ENCODE measurements around the gene KRT81.
"Not testable (repeated sequence)": the region's sequence is repeated elsewhere in the genome, so short reads cannot be mapped to it uniquely, and the experiment has no call there.

KRT81 gene

DNA sequence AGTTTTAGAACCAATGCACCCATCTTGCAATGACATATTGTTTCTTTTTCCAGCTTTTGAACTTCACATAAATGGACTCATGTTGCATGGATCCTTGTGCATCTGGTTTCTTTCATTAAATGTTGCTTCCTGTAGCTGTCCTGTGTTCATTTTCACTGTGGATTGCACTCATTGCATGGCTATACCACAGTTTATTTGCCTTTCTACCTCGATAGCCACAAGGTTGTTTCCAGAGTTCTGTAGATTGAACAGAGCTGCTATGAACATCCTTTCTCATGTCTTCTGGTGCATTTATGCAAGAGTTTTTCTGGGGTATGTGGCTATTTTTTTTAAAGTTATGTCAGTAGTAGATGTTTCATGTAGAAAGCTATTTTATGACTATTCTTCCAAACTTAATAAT lies 3.5 kb upstream of the KRT81 start:
- DNase-seq, result no peak

DNA sequence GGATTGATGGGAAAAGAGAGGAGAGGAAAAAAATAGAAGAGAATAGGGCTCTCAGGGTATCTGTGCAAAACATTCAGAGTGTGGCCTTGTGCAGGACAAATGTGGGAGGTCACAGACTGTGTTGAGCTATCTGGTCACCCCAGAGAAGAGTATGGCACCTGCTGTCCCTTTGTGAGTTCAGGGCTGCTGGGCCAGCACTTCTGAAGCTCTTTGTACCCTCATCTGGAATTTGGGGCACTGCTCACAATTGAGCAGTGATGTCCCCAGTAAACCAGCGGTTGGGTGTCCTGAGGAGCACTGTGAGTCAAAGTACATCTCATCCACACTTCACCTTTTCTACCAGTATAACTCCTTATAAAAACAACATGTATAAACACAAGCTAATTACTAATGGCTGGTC lies 2.6 kb upstream of the KRT81 start:
- DNase-seq, result no peak

- DNase-seq, result not testable (repeated sequence)
Observed at GRCh38 chr12:52290483-52291134, 725 bp downstream of the KRT81 start.

- DNase-seq, result not testable (repeated sequence)
Observed at GRCh38 chr12:52287816-52288805, 3.2 kb downstream of the KRT81 start.

DNA sequence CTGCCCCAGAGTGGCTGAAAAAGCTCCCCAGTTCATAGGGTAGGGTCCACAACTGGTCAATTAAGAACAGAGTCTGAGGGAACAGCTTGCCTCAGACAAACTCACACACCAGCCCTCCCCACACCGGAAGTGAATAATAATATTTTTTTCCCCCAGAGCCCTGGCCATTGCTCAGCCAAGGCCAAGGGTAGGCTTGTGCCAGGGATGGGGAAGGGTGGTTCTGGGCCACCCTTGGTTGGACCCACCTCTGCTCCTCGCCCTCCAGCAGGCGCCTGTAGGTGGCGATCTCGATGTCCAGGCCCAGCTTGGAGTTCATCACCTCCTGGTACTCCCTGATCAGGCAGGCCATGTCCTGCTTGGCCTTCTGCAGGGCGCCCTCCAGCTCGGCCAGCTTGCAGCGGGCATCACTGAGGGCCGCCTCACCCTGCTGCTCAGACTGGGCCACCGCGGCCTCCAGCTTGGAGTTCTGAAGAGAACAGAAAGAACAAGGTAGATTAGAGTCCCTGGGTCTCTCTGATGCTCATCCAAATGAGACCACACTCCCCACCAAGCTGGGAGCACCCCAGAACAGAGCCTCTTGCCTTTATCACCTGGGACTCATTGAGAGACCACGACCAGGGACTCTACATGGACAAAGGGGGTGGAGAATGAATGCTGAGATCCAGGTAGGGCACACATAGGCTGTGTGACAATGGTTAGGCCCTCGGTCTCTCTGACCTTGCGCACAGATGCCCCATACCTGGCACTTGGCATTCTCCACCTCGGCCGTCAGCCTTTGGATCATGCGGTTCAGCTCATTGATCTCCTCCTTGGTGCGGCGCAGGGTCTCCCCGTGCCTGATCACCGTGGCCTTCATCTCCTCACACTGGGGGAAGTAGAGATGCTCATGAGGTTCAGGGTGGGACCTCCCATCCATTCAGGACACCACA lies 4.2 kb downstream of the KRT81 start:
- DNase-seq, result not testable (repeated sequence)

DNA sequence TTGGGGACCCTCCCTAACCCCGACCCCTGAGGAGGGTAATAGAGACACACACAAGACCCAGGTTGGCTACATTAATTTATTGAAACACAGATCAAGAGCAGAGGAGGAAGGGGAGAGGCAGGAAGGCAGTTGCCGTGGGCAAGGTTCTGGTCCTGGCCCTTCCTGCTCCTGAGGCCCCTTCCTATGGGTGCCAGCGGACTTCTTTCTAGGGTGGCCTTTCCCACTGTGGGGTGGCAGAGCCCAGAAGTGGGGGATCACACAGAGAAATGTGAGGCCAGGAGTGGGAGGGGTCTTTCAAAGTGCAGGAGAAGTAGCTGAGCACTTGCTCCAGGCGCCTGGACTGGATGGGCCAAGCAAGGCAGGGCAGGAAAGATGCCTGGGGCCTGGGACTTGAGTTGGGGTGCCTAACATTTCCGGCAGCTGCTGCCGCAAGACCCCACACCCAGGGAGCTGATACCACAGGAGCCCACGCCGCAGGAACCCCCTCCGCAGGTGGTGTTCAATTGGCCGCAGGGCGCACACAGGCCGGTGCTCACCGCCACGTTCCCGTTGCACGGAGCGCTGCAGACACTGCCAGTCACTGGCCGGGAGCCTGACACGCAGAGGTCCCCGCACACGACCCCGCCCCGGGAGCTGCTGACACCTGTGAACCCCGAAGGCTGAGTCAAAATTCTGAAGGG lies 5.3 kb downstream of the KRT81 start:
- no peak for DNase-seq

DNA sequence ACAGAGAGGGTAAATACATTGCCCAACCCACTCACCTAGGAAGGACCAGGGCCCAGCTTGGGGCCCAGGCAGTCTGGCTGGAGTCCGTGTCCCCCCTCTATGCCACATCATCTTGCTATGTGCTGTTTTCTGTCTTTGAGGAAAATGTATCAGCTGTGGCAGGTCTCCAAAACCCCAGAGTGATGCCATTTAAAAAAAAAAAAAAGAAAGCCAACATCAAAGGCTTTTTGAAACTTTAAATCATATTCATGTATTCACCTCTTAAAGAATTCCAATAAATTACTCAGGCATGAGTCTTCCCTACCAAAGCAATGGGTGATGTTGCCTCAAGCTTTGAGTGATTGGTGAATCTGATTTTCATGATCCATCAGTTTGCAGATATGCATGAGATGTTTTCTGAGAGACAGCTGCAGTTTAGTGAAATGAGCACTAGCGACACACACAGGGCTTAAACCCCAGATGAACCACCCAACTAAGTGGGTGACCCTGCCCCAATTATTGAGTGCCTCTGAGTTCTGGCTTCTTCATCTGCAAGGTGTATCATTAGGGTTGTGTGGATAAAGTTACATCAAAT lies 6.1 kb downstream of the KRT81 start:
- no peak for DNase-seq

DNA sequence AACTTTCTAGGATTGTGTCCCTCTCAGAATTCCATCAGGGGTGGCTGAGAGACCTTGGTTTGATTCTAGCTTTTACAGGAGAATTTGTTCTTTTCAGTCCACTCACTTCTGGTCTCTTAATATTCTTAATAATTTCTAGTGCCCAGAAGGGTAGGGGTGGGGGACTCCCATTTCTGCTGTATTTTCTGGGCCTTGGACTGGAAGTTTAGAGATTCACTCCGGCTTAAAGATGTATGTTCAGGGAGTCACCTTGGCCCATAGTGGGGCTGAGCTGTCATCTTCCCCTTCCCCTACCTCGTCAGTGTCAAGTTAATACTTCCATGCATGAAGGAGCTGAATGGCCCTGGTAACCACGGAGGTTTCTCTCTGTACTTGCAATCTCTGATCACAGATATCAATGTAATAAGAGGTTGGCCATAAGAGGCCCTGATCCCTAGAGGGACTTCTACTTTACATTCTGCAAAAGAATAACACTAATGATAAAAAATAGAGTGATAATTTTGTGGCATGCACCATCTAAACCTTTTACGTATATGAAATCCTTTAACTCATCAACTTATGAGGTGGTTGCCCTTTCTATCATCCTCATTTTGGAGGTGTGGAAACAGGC lies 6.7 kb downstream of the KRT81 start:
- no peak for DNase-seq

- DNase-seq, result no peak
Observed at GRCh38 chr12:52280796-52281560, 10.4 kb downstream of the KRT81 start.

DNA sequence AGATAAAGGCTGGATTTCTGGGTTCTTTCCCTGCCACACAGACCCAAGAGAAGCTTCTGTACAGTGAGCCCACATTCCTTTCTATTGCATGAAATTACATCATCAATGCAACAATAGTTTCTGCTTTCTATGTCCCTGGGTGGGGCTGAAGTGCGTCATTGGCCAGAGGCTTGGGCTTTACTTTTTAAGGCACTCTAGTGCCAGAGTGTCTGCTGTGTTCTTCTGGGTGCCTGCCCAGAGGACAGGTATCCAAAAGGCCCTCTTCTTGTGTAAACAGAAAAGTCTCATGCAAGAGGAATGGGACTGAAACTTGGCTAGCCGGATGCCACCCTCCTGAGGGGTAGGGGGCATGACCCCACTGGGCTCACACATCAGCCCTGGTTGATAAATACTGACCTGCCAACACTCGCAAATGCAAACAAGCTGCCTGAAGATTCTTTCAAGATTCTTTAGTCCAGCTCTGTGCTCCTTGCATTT lies 11.0 kb downstream of the KRT81 start:
- DNase-seq, result no peak

DNA sequence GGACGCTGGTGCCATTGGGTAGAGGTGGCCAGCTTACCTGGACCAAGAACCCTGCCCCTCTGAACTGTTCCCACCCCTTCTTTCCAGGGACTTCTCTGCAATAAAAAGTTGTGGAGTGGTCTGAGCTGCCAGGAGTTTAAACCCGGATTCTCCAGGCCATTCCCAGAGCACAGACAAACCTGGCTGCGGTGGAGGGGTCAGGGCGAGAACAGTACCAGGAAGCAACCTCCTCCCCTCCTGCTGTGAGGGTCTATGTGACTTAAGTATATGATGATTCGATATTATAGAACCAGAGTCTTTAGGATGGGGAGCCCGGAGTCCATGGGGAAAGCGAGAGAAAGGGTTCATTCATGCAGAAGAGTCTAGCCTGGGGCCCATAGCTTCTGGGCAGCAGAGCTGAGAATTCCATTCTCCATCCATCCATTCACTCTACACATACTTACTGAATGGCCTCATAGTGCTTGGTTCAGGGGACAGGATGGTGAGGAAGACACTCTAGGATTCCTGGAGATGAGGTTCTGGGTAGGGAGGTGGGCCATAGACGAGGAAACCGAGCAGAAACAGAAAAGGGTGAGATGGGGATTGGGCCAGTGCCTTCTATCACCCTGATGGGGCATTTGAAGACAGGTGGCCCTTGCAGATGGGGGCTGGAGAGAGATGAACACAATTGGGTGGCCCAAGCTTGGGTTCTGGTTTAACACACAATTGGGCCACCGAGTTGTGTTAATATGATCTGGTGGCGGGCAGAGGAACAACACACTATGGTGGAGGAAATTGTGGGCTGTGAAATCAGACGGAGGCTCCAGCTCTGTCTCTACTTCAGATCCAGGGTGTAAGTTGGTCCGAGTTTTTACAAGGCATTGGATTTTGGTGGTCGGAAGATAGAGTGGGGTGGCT lies 11.7 kb downstream of the KRT81 start:
- no peak for DNase-seq

DNA sequence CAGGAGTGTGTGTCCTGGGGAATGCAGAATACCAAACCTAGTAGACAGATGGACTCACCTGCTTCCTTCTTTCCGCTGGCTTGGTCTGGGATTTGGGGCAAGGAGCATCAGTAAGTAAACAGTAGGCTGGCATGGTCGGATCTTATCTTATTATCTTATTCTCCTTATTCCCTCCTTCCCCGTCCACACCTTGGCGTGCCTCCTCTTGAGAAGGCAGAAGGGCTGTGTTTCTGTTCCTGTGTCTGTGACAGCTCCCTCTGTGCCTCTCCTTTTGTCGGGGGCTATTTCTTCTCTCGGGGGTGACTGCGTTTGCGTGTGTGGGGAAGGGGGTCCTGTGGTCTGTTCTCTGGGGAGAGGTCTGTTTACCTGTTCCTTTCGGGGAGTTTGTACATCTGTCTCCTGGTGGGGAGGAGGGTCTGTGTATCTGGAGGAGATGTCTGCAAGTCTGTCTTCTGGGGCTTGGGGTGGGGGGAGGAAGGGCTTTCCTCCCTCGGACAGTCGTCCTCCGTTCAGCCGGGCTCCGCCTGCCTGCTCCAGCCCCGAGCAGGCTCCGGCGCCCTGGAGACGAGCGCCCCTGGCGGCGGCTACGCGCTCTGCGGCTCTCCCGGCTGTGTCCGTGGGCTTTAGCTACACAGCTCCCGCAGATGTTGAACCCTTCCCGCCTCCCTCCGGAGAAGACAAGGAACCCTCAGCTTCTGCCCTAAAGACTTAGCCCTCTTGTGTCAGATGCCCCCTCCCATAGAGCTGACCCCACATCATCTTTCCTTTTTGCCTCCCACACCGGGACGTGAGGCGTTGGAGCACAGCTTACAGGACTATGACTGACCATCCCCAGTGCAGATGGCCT lies 12.5 kb downstream of the KRT81 start:
- peak; percentile 75 for DNase-seq

DNA sequence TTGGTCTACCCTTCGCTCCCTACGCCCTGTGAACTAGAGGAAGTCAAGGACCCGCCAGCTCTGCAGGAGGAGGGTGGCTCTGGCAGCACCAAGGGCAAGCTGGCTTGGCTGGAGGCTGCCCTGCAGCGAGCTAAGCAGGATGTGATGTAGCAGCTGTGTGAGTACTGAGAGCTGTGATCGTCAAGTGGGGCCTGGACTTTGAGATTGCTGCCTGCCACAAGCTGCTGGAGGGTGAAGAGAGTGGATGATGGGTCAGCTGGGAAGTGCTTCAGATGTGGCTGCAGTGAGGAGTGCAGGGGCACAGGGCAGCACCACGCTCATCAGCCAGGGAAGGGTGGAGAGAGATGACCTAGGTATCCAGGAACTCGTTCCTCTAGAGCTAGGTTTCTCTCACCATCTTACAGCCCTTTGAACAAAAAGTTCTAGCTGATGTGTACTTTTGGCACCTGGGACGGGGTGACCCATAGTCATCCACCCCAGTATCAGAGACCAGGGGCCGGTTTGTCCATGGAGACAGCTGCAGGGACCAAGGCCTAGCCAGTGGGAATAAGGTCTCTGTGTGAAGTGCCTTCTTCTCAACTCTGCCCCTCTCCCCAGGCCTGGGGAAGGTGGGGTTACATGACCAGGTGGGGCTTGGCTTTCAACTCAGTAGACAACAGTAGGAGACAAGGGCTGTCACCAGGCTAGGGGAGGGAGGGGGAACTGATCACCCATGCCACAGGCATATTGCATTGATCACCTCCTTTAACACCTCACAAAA lies 13.7 kb downstream of the KRT81 start:
- no peak for DNase-seq

- DNase-seq, result no peak
Observed at GRCh38 chr12:52275686-52276085, 15.6 kb downstream of the KRT81 start.

GRCh38 chr12:52274521-52275120 lies 16.7 kb downstream of the KRT81 start, which contains the start of gene KRT86:
Gene KRT86, plus strand, starts transcription at chr12:52274645. Its CDS starts 27,272 bp downstream, at chr12:52301917.
- DNase-seq, result no peak

- DNase-seq, result no peak
Observed at GRCh38 chr12:52271158-52271557, 20.2 kb downstream of the KRT81 start.

- no peak for DNase-seq
Observed at GRCh38 chr12:52270541-52271070, 20.7 kb downstream of the KRT81 start.

Data from activated CD8-positive, alpha-beta memory T cell treated with anti-CD3 and anti-CD28 coated beads, Interleukin-2, amount 50 U/mL, for 4 hours (primary cell).